Measurements from ENCODE around the gene CCL21. TPM values are rescaled to one million over a fixed set of nuclear protein-coding genes. Genes with fewer than 3 reads are reported as not detected.
A peak's percentile ranks its signal among the peaks of the same experiment; 100 is the strongest.

CCL21 gene
- total RNA-seq, 1 donor from 2014 or later = not detected

DNA sequence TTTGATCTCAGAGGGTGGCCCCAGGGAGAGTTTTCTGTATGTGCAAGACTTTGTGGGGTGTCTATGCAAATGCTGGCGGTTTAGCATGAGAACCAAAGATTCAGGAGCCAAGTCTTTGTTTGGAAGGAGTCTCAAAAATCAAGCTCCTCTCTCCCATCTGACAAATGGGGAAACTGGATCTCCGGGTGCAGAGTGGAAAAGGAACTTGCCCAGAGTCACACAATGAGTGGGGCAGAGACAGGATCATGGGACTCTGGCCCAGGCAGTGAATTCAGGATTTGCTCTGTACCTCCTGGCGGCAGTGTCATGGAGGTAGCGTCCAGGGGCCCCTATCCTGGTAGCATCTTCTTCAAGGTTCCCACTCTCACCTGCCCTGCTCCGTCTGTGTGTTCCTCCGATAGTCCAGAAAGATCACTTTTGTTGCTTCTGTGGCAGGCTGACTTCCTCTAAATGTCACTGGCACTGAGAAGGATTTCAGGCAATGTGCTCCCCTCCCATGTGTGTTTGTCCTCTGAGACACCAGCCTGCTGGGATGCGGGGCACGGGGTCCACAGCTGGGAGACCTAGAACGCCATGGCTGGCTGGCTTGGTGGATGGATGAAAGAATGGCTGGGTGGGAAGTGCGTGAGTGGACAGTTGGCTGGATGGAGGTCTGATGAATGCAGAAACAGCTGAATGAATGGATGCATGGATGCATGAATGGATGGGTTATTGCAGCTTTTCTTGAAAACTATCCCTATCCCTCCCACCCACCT, 22.5 kb downstream of the CCL21 start:
- Mint-ChIP-seq H3K27me3 (no peaks in the 10 kb centered on the region), H3K27ac (peak overlapping the region; percentile 77), H3K9me3 (ENCODE audit: low read depth) (no peaks in the 10 kb centered on the region), H3K36me3 (ENCODE audit: insufficient read depth) (no peaks in the 10 kb centered on the region), H3K4me3 (ENCODE audit: low read depth) (no peak overlapping the region), H3K4me1 (ENCODE audit: low read depth) (peaks cover 18% of the 10 kb centered on the region)
- no peak for DNase-seq (ENCODE audit: low spot score, unreplicated experiment)
- TF ChIP-seq, protein P1, sequence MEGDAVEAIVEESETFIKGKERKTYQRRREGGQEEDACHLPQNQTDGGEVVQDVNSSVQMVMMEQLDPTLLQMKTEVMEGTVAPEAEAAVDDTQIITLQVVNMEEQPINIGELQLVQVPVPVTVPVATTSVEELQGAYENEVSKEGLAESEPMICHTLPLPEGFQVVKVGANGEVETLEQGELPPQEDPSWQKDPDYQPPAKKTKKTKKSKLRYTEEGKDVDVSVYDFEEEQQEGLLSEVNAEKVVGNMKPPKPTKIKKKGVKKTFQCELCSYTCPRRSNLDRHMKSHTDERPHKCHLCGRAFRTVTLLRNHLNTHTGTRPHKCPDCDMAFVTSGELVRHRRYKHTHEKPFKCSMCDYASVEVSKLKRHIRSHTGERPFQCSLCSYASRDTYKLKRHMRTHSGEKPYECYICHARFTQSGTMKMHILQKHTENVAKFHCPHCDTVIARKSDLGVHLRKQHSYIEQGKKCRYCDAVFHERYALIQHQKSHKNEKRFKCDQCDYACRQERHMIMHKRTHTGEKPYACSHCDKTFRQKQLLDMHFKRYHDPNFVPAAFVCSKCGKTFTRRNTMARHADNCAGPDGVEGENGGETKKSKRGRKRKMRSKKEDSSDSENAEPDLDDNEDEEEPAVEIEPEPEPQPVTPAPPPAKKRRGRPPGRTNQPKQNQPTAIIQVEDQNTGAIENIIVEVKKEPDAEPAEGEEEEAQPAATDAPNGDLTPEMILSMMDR (IDR thresholded peaks at IDR 0.05; ENCODE audit: unreplicated experiment) = no peak

GRCh38 chr9:34686732-34687131, 23.2 kb downstream of the CCL21 start:
- peaks cover 18% of the 10 kb centered on the region for H3K4me1 Mint-ChIP-seq (ENCODE audit: low read depth)
- no peak overlapping the region for H3K4me3 Mint-ChIP-seq (ENCODE audit: low read depth)
- no peak for DNase-seq (ENCODE audit: low spot score, unreplicated experiment)
- H3K36me3 Mint-ChIP-seq (ENCODE audit: insufficient read depth) = peaks cover 1% of the 10 kb centered on the region
- H3K27ac Mint-ChIP-seq = no peak overlapping the region
- TF ChIP-seq, protein P1 (IDR thresholded peaks at IDR 0.05; ENCODE audit: unreplicated experiment) = no peak
- no peaks in the 10 kb centered on the region for H3K9me3 Mint-ChIP-seq (ENCODE audit: low read depth)
- H3K27me3 Mint-ChIP-seq = no peaks in the 10 kb centered on the region

DNA sequence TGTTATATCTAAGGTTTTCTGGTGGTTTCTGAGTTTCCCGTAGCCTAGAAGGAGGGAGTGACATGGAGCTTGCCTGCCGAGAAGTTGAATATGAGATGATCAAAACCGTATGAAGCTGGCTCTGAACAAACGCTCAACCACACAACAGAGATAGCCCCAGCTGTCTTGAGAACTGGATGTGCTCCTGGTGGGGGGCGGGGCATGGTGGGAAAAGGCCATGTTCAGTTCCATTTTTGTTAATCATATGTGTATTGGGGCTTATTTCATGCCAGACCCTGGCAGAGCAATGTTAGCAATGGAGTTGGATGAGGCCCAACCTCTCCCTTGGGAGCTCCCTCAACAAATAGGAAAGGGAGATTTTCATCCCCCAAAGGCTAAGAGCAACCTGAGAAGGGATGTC, 23.7 kb downstream of the CCL21 start:
- DNase-seq (ENCODE audit: low spot score, unreplicated experiment) = no peak
- no peaks in the 10 kb centered on the region for H3K27me3 Mint-ChIP-seq

GRCh38 chr9:34685591-34685990, 24.3 kb downstream of the CCL21 start:
- no peak overlapping the region for H3K4me3 Mint-ChIP-seq (ENCODE audit: low read depth)
- H3K27me3 Mint-ChIP-seq = no peaks in the 10 kb centered on the region
- H3K36me3 Mint-ChIP-seq (ENCODE audit: insufficient read depth) = peaks cover 7% of the 10 kb centered on the region
- no peaks in the 10 kb centered on the region for H3K9me3 Mint-ChIP-seq (ENCODE audit: low read depth)
- H3K4me1 Mint-ChIP-seq (ENCODE audit: low read depth) = peaks cover 18% of the 10 kb centered on the region
- no peak for DNase-seq (ENCODE audit: low spot score, unreplicated experiment)
- TF ChIP-seq, protein P1 (IDR thresholded peaks at IDR 0.05; ENCODE audit: unreplicated experiment) = no peak
- no peak overlapping the region for H3K27ac Mint-ChIP-seq

More for the DNA sequence above, 23.7 kb downstream of the CCL21 start:
- Mint-ChIP-seq H3K4me1 (ENCODE audit: low read depth) (peaks cover 18% of the 10 kb centered on the region), H3K4me3 (ENCODE audit: low read depth) (no peak overlapping the region), H3K27ac (no peak overlapping the region), H3K9me3 (ENCODE audit: low read depth) (no peaks in the 10 kb centered on the region), H3K36me3 (ENCODE audit: insufficient read depth) (peaks cover 1% of the 10 kb centered on the region)
- TF ChIP-seq, protein P1 (IDR thresholded peaks at IDR 0.05; ENCODE audit: unreplicated experiment) = no peak

GRCh38 chr9:34684816-34685215, 25.1 kb downstream of the CCL21 start:
- TF ChIP-seq, protein P1 (IDR thresholded peaks at IDR 0.05; ENCODE audit: unreplicated experiment) = no peak
- Mint-ChIP-seq H3K4me3 (ENCODE audit: low read depth) (no peak overlapping the region), H3K27ac (no peak overlapping the region), H3K36me3 (ENCODE audit: insufficient read depth) (peaks cover 7% of the 10 kb centered on the region), H3K9me3 (ENCODE audit: low read depth) (no peaks in the 10 kb centered on the region), H3K4me1 (ENCODE audit: low read depth) (peaks cover 17% of the 10 kb centered on the region), H3K27me3 (no peaks in the 10 kb centered on the region)
- DNase-seq (ENCODE audit: low spot score, unreplicated experiment) = no peak
